Gastrocnemius medialis (tissue), 4 donors: Measurements from ENCODE around the gene GRIN2A.

ENCODE experiments used
- POLR2A ChIP-seq, 2 donors: fragments of 450-650 bp; IDR thresholded peaks; one replicate each; pipeline ENCODE4 v1.6.1; 2017; ENCODE audit warnings: antibody characterized with exemption in 2 of 2, mild to moderate bottlenecking in 2 of 2, moderate library complexity in 2 of 2
- TF ChIP-seq, protein P1 (sequence below), 5 experiments: fragments of 450-650 bp in 3 of 5; fragments of 200-600 bp in 2 of 5; sonication (generic) in 2 of 5; IDR thresholded peaks in 4 of 5; conservative IDR thresholded peaks in 1 of 5; 1 replicate in 4 of 5; 2 replicates in 1 of 5; pipeline ENCODE4 v1.5.1; 2016 to 2019; ENCODE audit warnings: antibody characterized with exemption in 5 of 5, mild to moderate bottlenecking in 3 of 5, moderate library complexity in 3 of 5

DNA sequence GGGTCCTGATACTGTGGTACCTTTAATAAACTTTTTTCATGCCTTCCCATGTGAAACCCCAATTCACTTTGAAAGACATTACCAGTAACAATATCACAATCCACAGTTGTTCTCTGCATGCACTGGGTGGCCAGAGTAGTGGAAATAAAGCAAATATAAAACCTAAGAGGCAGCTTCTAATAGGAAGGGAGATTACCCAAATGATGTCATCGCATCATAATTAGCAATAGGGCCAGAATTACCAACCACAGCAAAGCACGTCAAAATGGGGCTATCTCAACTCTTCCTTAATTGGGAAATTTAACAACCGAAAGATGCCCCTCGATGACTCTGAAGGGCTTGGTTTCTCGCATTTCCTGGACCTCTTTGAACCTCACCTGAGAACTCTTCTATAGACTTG lies 224.8 kb downstream of the GRIN2A start:
- TF ChIP-seq, protein P1, sequence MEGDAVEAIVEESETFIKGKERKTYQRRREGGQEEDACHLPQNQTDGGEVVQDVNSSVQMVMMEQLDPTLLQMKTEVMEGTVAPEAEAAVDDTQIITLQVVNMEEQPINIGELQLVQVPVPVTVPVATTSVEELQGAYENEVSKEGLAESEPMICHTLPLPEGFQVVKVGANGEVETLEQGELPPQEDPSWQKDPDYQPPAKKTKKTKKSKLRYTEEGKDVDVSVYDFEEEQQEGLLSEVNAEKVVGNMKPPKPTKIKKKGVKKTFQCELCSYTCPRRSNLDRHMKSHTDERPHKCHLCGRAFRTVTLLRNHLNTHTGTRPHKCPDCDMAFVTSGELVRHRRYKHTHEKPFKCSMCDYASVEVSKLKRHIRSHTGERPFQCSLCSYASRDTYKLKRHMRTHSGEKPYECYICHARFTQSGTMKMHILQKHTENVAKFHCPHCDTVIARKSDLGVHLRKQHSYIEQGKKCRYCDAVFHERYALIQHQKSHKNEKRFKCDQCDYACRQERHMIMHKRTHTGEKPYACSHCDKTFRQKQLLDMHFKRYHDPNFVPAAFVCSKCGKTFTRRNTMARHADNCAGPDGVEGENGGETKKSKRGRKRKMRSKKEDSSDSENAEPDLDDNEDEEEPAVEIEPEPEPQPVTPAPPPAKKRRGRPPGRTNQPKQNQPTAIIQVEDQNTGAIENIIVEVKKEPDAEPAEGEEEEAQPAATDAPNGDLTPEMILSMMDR (IDR thresholded peaks at IDR 0.05 in 4 of 5, conservative IDR thresholded peaks at IDR 0.05 in 1 of 5), result no peak
- TF ChIP-seq POLR2A (IDR thresholded peaks at IDR 0.05), result no peak
